Right lobe of liver (tissue), 4 donors: ENCODE measurements around the gene HS6ST2.

ENCODE experiments used
- CTCF ChIP-seq, 4 donors: fragments of 200-600 bp in 3 of 4; fragments of 450-650 bp in 1 of 4; IDR thresholded peaks; one replicate each; pipeline versions ENCODE4 v1.5.1 to v1.8.0; 2016 to 2022; ENCODE audit warnings: antibody characterized with exemption in 4 of 4, mild to moderate bottlenecking in 2 of 4
- POLR2A ChIP-seq: fragments of 450-650 bp; IDR thresholded peaks from one replicate; pipeline ENCODE4 v1.6.1; 2017; ENCODE audit warnings: antibody characterized with exemption, mild to moderate bottlenecking
- donor health status: DM: no; HTN: no; CAD: no.
- donor health status: DM: no; HTN: no; CAD: no.
- donor health status: DM: no; HTN: yes; CAD: no.

- TF ChIP-seq CTCF (IDR thresholded peaks at IDR 0.05) (no peak), POLR2A (no peak)
These were observed 216.2 kb downstream of the HS6ST2 start for GRCh38 chrX:132742246-132742645.
